SHP77 (cell line): Measurements from ENCODE around the gene CD37.
"Not testable (repeated sequence)": the region's sequence is repeated elsewhere in the genome, so short reads cannot be mapped to it uniquely, and the experiment has no call there.

Source experiments
- DNase-seq, 2 experiments: peaks; one replicate each; lab custom pipeline; 2025; lab: John Stamatoyannopoulos, UW

Gene CD37

GRCh38 chr19:49347191-49347590, 12.0 kb downstream of the CD37 start:
- no peak for DNase-seq

DNA sequence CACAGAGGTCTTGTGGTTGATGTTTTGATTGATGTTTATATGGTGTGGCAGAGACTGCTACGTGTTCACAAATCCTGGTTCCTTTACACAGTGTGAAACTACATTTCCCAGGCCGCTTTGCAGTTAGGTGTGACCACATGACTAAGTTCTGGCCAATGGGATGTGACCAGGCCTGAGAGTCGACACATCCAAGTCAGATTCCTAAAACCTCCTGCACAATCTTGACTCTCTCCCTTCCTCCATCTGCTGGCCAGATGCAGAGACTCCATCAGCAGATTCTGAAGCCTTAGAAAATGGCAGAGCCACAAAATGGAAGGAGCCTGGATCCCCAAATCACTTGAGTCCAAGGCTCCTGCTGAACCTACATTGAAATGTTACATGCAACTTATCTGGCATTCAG, 12.6 kb downstream of the CD37 start:
- no peak for DNase-seq

DNA sequence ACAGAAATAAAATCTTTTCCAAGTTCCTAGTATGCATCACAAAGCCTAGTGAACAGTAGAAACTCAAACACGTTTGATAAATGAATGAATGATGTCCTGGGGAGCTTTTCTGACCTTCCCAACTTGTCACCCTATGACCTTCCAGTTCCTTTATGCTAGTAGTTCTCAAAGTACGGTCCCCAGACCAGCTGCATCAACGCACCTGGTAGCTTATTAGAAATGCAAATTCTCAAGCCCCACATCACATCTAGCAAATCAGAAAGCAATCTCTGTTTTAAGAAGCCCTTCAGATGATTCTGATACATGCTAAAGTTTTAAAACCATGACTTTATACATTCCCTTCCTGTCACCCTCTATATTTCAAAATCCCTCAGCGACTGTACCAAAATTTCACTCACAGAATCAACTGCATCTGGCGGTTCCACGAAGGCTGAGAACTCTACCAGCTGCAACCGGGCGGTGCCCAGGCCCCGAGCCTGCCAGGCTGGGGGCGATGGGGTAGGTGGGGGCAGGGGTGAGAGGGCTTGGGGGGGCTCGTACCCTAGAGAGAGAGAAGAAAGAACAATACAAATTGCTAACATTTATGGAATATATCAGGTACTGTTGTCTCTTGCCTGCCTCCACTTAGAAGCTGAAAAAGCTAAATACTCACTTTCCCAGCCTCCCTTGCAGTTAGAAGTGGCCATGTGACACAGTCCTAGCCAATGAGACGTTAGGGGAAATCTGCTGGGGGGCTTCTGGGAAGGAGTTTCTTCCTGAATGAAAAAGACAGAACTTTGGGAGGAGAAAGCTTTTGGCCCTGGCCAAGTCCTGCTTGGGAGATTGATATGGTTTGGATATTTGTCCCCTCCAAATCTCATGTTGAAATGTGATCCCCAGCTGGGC, 13.3 kb downstream of the CD37 start:
- no peak for DNase-seq

DNA sequence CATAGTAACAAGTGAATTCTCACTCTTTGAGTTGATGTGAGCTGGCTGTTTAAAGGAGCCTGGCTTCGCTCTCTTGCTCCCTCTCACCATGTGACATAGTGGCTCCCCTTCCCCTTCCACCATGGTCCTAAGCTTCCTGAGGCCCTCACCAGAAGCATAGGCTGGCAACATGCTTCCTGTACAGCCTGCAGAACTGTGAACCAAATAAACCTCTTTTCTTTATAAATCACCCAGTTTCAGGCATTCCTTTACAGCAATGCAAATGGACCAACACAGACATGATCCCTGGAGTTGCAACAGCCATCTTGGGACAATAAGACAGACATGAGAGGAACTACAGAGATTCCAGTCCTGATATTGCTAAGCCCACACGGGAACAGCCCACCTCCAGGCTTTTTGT, 14.4 kb downstream of the CD37 start:
- no peak for DNase-seq

- no peak for DNase-seq
Measured at GRCh38 chr19:49355909-49356353, 20.7 kb downstream of the CD37 start.

DNA sequence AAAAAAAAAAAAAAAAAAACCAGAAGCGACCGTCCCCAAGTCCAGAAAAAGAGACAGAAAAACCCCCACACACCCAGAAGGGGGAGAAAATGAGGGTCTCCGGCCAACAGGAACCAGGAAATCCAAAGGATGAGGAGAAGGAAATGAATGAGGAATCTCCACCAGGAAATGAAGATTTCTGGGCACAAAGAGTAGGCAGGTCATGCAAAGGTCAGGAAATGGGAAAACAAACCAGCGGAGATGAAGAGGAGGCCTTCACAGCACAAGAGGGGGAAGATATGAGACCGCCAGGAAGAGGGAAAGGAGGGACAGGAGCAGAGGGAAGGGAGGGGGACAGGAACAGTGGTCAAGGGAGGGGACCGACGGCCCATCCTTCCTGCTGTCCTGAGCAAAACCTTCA, 21.2 kb downstream of the CD37 start:
- no peak for DNase-seq

DNA sequence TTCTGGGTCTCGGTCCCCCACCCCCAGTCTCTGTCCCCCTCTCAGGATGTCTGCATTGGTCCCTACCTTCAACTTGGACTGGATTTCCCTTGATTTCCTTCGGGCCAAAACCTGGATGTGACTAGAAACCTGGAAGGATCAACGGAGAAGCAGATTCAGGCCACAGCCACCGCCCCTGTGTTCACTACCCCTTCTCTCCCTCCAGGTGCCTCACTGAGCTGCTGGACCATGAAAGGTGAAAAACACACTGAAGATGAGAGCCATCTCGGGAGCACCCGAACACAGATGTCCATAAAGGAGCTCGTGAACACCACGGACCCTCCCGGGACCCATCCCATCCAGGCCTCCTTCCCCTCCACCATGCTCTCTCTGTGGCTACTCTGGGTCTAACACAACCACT, 22.0 kb downstream of the CD37 start:
- DNase-seq: no peak

DNA sequence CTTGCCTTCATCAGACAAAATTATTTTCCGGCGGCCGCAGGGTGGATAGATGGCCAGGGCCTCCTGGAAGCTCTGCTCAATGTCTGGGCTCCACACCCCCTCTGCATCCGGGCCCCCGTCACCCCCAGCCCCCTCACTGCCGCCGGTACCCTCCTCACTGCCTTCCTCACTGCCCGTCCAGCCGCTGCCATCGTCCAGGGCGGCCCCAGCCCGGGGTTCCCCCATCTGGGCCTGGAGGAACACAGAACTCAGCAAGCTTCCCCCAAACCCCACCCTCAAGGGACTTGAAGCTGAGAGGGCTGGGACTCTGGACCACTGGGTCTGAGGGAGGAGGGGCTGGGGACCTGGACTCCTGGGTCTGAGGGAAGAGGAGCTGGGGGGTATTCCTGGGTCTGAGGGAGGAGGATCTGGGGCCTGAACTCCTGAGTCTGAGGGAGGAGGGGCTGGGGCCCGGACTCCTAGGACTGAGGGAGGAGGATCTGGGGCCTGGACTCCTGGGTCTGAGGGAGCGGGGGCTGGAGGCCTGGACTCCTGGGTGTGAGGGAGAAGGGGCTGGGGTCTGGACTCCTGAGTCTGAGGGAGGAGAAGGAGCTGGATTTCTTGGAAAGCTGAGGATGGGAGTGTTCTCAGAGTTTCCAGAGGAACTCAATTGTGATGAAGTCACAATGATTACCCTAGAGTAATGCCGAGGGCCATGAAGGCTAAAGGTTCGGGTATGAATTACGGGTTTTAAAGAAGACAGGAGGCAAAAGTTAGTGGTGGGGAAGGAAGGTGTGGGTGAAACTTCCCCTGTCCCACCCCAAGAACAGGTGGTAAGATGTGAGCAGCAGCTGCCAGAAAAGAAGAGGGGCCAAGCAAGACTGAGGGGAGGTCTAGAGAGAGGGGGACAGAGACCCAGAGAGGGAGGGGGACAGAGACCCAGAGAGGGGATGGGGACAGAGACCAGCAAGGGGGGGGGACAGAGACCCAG, 24.9 kb downstream of the CD37 start:
- DNase-seq: no peak

DNA sequence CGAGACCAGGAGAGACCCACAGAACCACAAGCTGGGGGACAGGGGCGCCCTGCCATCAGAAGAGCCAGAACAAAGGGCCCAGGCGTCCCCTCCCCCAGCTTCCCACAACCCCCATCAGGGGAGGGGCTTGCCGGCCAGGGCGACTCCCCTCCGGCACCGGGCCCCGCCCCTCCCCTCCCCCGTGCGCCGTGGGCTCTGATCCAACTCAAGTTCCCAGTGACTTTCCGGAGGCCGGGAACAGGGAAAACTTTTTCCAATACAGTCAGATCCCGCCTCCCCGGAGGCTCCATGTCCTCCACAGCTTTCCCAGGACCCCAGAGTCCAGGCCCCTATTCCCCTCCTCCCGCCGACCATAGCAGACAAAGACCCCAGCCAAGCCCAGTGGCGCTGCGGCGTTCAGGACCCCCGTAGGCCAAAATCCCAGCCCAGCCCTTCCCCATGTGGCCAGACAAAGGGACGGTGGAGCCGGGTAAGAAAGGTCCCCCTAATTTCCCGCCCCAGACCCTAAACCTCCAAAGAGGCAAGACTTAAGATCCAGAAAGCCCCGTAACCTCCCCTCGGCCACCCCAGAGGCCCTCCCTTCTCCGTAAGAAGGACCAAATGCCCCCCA, 26.3 kb downstream of the CD37 start:
- no peak for DNase-seq

DNA sequence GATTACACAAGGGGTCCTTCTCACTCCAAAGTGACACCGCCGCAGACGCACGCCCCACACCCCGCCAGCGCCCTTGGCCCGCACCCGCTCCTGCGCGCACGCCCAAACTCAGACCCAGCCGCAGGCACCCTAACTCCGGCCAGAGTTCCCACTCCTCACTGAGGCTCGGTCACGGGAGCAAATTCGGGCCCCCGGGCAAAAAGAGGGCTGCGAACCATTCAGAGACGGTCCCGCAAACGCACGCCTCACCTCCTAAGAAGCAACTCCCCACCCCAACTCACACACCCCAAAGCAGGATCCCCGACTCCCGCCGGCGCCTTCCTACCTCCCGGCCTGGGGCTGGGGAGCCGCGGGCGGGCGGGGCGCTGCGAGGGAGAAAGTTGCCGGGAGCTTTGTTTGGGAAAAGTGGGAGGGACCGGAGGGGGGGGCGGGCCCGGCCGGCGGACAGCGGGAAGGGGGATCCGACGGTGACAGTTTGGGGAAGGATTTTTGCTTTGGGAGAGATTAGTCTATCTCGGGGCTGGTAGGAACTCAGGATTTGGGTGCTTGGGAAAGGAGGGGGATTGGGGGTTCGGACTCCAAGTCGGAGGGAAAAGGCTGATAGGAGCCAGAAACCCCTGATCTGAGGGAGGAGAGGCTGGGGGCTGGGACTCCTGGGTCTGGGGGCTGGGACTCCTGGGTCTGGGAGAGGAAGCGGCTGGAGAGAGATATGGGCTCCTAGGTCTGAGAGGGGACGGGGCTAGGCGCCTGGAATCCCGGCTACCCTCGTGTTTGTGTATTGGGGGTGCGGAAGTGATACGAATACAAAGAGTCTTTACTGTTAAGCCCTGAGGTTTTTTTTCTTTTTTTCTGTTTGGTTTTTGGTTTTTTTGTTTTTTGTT, 27.1 kb downstream of the CD37 start, which contains the start of gene TEAD2:
Gene TEAD2 (minus strand): TSS at position 369 of the 881 bp plus-strand sequence. CDS start 2,341 bp downstream, outside the sequence.
- no peak for DNase-seq

DNA sequence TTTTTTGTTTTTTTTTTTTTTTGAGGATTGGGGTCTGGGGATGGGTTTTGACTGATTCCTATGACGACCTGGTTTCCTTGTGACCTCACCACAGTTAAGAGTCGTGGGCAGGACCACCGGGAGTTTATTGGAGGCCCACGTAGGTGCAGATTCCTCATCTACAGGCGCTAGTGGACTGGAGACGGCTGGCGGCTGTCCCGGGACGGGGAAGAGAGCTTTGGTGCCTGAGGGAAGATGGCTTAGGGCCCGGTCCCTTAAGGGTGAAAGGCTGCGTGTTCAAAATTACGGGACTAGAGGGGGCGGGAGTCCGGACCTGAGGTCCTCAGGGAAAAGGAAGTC, 27.7 kb downstream of the CD37 start:
- no peak for DNase-seq

- DNase-seq: no peak
Measured at GRCh38 chr19:49363268-49364082, 28.3 kb downstream of the CD37 start, which contains the start of gene DKKL1. DKKL1 (plus strand) TSS chr19:49363877; CDS start chr19:49363999, 122 bp downstream.

DNA sequence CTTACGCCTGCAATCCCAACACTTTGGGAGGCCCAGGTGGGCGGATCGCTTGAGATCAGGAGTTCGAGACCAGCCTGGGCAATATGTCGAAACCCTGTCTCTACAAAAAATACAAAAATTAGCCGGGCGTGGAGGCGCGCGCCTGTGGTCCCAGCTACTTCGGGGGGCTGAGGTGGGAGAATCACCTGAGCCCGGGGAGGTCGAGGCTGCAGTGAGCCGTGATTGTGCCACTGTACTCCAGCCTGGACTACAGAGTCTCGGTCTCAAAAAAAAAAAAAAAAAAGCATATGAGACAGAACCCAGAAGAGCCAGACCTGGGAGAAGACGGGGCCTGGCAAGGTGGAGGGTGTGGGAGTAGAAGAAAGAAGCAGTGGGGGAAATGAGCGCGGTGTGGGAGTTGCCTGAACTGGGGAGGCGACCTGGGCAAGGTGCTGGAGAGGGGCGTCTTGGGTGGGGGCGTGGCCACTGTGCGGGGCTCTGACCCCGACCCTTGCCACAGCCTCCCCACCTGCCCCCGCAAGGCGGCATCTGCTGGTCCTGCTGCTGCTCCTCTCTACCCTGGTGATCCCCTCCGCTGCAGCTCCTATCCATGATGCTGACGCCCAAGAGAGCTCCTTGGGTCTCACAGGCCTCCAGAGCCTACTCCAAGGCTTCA, 29.0 kb downstream of the CD37 start:
- DNase-seq: no peak

DNA sequence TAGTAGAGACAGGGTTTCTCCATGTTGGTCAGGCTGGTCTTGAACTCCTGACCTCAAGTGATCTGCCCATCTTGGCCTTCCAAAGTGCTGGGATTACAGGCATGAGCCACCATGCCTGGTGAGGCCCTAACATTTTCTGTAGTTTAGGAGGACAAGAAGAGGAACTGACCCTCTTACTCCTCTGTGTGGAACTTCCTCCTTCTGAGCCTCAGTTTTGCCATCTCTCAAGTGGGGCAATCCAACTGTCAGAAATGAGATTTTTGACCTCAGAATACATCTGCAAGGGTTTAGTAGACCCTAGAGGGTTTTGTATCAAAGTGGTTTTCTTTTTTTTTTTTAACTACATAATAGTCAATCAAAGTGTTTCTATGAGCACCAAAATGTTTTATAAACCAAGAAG, 30.9 kb downstream of the CD37 start:
- DNase-seq: no peak

- DNase-seq: no peak
Measured at GRCh38 chr19:49368711-49369358, 33.6 kb downstream of the CD37 start.

GRCh38 chr19:49371184-49371583, 36.0 kb downstream of the CD37 start:
- DNase-seq: no peak

DNA sequence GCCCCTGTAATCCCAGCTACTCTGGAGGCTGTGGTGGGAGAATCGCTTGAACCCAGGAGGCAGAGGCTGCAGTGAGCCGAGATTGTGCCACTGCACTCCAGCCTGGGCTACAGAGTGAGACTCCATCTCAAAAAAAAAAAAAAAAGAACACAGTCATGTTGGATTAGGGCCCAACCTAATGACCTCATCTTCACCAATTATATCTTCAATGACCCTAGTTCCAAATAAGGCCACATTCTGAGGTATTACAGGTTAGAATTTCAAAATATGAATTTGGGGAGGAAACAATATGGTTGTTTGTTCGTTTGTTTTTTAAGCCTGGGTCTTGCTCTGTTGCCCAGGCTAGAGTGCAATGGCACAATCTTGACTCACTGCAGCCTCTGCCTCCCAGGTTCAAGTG, 38.0 kb downstream of the CD37 start:
- not testable (repeated sequence) for DNase-seq

DNA sequence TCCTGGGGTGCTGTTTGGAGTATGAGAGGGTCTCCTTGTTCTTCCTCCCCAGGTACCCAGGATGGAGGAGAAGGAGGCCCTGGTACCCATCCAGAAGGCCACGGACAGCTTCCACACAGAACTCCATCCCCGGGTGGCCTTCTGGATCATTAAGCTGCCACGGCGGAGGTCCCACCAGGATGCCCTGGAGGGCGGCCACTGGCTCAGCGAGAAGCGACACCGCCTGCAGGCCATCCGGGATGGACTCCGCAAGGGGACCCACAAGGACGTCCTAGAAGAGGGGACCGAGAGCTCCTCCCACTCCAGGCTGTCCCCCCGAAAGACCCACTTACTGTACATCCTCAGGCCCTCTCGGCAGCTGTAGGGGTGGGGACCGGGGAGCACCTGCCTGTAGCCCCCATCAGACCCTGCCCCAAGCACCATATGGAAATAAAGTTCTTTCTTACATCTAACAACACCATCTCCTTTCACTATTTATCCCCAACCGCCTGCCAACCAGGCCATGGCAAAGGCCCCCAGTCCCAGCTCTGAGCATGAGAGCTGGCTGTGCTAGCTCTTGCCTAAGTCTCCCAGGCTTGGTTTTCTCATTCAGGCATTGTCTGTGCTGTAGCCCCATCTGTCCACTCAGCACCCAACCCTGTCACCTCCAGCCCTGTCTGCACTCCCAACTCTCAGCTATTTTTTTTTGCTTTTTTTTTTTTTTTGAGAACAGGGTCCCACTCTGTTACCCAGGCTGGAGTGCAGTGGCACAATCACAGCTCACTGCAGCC, 39.6 kb downstream of the CD37 start:
- DNase-seq: no peak
